ENCODE measurements around the gene PIP5KL1.

The PIP5KL1 gene

GRCh38 chr9:127904561-127905003 lies 26.0 kb downstream of the PIP5KL1 start:
- Histone ChIP-seq H3K27ac (ENCODE audit: low read length) (no peak overlapping the region), H3K4me2 (ENCODE audit: low read depth, low read length) (no peak overlapping the region), H3K4me1 (ENCODE audit: low read length) (no peaks in the 10 kb centered on the region; the same call in 1 of the 2 replicates), H4K20me1 (ENCODE audit: insufficient read depth, low read length) (no peaks in the 10 kb centered on the region), H3K9me2 (replicated peaks; ENCODE audit: insufficient read depth, low read length) (no peaks in the 10 kb centered on the region), H3K36me3 (replicated peaks; ENCODE audit: insufficient read depth, low read length) (peaks cover 7% of the 10 kb centered on the region; the same call in 1 of the 2 replicates), H3K4me3 (ENCODE audit: low read length) (no peak overlapping the region), H3F3A (ENCODE audit: insufficient read depth, low read length) (no peaks in the 10 kb centered on the region), H3K9ac (ENCODE audit: low read length) (no peak overlapping the region), H3K27me3 (replicated peaks; ENCODE audit: insufficient read depth, low read length) (no peaks in the 10 kb centered on the region), H3K79me2 (ENCODE audit: low read length) (peaks cover 8% of the 10 kb centered on the region; the same call in 1 of the 2 replicates), H2AFZ (ENCODE audit: low read length) (no peak overlapping the region), H3K9me3 (replicated peaks; ENCODE audit: insufficient read depth, low read length) (no peaks in the 10 kb centered on the region)
- no peak for DNase-seq
- TF ChIP-seq CTCF (IDR thresholded peaks at IDR 0.05; ENCODE audit: low read length) (no peak), EZH2 (optimal IDR thresholded peaks at IDR 0.05; ENCODE audit: low read depth, low read length) (no peak), EZH2phosphoT487 (IDR thresholded peaks at IDR 0.05; ENCODE audit: low read length) (no peak)

GRCh38 chr9:127903557-127904475 lies 26.8 kb downstream of the PIP5KL1 start:
- Histone ChIP-seq H3F3A (ENCODE audit: insufficient read depth, low read length) (no peaks in the 10 kb centered on the region), H4K20me1 (ENCODE audit: insufficient read depth, low read length) (no peaks in the 10 kb centered on the region), H3K79me2 (ENCODE audit: low read length) (0 out of 2 replicates have a peak, but pooled peaks cover 6% of the 10 kb centered on the region), H3K27ac (ENCODE audit: low read length) (no peak overlapping the region), H3K4me1 (ENCODE audit: low read length) (no peaks in the 10 kb centered on the region; the same call in 1 of the 2 replicates), H3K4me2 (ENCODE audit: low read depth, low read length) (no peak overlapping the region), H3K4me3 (ENCODE audit: low read length) (no peak overlapping the region), H3K36me3 (replicated peaks; ENCODE audit: insufficient read depth, low read length) (peaks cover 7% of the 10 kb centered on the region; the same call in 1 of the 2 replicates), H3K9me2 (replicated peaks; ENCODE audit: insufficient read depth, low read length) (no peaks in the 10 kb centered on the region), H3K9ac (ENCODE audit: low read length) (no peak overlapping the region), H2AFZ (ENCODE audit: low read length) (no peak overlapping the region), H3K9me3 (replicated peaks; ENCODE audit: insufficient read depth, low read length) (no peaks in the 10 kb centered on the region), H3K27me3 (replicated peaks; ENCODE audit: insufficient read depth, low read length) (no peaks in the 10 kb centered on the region)
- no peak for DNase-seq
- no peak for TF ChIP-seq EZH2 (optimal IDR thresholded peaks at IDR 0.05; ENCODE audit: low read depth, low read length)
- no peak for TF ChIP-seq CTCF (IDR thresholded peaks at IDR 0.05; ENCODE audit: low read length)
- no peak for TF ChIP-seq EZH2phosphoT487 (IDR thresholded peaks at IDR 0.05; ENCODE audit: low read length)

- Histone ChIP-seq H3K4me2 (ENCODE audit: low read depth, low read length) (peak within 1 kb of the TSS; percentile 92), H3K36me3 (replicated peaks; ENCODE audit: insufficient read depth, low read length) (no peaks in the 10 kb centered on the region), H3K9me2 (replicated peaks; ENCODE audit: insufficient read depth, low read length) (no peaks in the 10 kb centered on the region), H3K9ac (ENCODE audit: low read length) (peak within 1 kb of the TSS; percentile 82), H4K20me1 (ENCODE audit: insufficient read depth, low read length) (no peaks in the 10 kb centered on the region), H2AFZ (ENCODE audit: low read length) (peak within 1 kb of the TSS; percentile 71), H3K4me1 (ENCODE audit: low read length) (no peaks in the 10 kb centered on the region; the same call in 1 of the 2 replicates), H3K27ac (ENCODE audit: low read length) (no peak within 1 kb of the TSS), H3K27me3 (replicated peaks; ENCODE audit: insufficient read depth, low read length) (no peaks in the 10 kb centered on the region), H3K79me2 (ENCODE audit: low read length) (no peaks in the 10 kb centered on the region), H3K4me3 (ENCODE audit: low read length) (peak within 1 kb of the TSS; percentile 82), H3K9me3 (replicated peaks; ENCODE audit: insufficient read depth, low read length) (no peaks in the 10 kb centered on the region), H3F3A (ENCODE audit: insufficient read depth, low read length) (0 out of 2 replicates have a peak, but pooled peaks cover 4% of the 10 kb centered on the region)
- peak; percentile 72 for DNase-seq
- TF ChIP-seq EZH2 (optimal IDR thresholded peaks at IDR 0.05; ENCODE audit: low read depth, low read length) = no peak
- no peak for TF ChIP-seq EZH2phosphoT487 (IDR thresholded peaks at IDR 0.05; ENCODE audit: low read length)
- no peak for TF ChIP-seq CTCF (IDR thresholded peaks at IDR 0.05; ENCODE audit: low read length)
Observed at GRCh38 chr9:127899128-127899943, 31.2 kb downstream of the PIP5KL1 start, which contains the start of gene ST6GALNAC6. ST6GALNAC6 (minus strand) TSS chr9:127899603; CDS start chr9:127897981, 1,622 bp downstream.

All from MM.1S (cell line).